ENCODE data around the gene TADA1. TPM values are rescaled to one million over a fixed set of nuclear protein-coding genes. Genes with fewer than 3 reads are reported as not detected.

TADA1 gene
- total and polyA plus RNA-seq, 8 donors, result 2.8 to 8.2 (median 4.0) TPM

- Histone ChIP-seq H3K4me1 (peaks cover 0 to 3% (median 0%) of the 10 kb centered on the region in 3 donors), H3K27me3 (no peaks in the 10 kb centered on the region), H3K36me3 (no peaks in the 10 kb centered on the region), H3K27ac (no peak overlapping the region), H3K9me3 (no peaks in the 10 kb centered on the region), H3K4me3 (no peak overlapping the region)
- DNase-seq, result no peak
- TF ChIP-seq, protein P1, sequence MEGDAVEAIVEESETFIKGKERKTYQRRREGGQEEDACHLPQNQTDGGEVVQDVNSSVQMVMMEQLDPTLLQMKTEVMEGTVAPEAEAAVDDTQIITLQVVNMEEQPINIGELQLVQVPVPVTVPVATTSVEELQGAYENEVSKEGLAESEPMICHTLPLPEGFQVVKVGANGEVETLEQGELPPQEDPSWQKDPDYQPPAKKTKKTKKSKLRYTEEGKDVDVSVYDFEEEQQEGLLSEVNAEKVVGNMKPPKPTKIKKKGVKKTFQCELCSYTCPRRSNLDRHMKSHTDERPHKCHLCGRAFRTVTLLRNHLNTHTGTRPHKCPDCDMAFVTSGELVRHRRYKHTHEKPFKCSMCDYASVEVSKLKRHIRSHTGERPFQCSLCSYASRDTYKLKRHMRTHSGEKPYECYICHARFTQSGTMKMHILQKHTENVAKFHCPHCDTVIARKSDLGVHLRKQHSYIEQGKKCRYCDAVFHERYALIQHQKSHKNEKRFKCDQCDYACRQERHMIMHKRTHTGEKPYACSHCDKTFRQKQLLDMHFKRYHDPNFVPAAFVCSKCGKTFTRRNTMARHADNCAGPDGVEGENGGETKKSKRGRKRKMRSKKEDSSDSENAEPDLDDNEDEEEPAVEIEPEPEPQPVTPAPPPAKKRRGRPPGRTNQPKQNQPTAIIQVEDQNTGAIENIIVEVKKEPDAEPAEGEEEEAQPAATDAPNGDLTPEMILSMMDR (IDR thresholded peaks at IDR 0.05), result no peak
- ATAC-seq, result no peak
- 81 to 96% methylated on average over 1 of the region's 1 CpG for WGBS, 2 donors
- intact Hi-C loops (cut with DNase I), result no loop called here
- FAIRE-seq, result peak; percentile 9
Observed at GRCh38 chr1:166911624-166912023, 35.6 kb upstream of the TADA1 start.

GRCh38 chr1:166910396-166910994 lies 34.4 kb upstream of the TADA1 start:
- FAIRE-seq (peak; percentile 97), ATAC-seq (peak; percentile 100), DNase-seq (peak in 4 of 6 donors; percentile 70 to 88 (median 77))
- Histone ChIP-seq H3K9me3 (no peaks in the 10 kb centered on the region), H3K27ac (no peak overlapping the region), H3K4me3 (no peak overlapping the region), H3K36me3 (no peaks in the 10 kb centered on the region), H3K27me3 (no peaks in the 10 kb centered on the region), H3K4me1 (peaks cover 0 to 3% (median 0%) of the 10 kb centered on the region in 3 donors)
- intact Hi-C loops (cut with DNase I), result no loop called here
- WGBS, 2 donors, result 0 to 3% methylated on average over 1 of the region's 1 CpG
- TF ChIP-seq, protein P1 (IDR thresholded peaks at IDR 0.05), result peak; percentile 41 to 75 (median 56)

GRCh38 chr1:166908942-166909341 lies 32.9 kb upstream of the TADA1 start:
- H3K4me3 ChIP-seq, result no peak overlapping the region
- FAIRE-seq (no peak), DNase-seq (no peak), ATAC-seq (no peak)
- 81 to 93% methylated on average over 1 of the region's 1 CpG for WGBS, 2 donors
- TF ChIP-seq, protein P1 (IDR thresholded peaks at IDR 0.05), result no peak
- intact Hi-C loops (cut with DNase I), result loop anchor here in 2 of 3 donors (5.0 kb wide), 2 partner anchors 148 to 153 kb away; no protein-coding TSS in a partner anchor
- H3K27me3 ChIP-seq, result no peaks in the 10 kb centered on the region
- H3K36me3 ChIP-seq, result no peaks in the 10 kb centered on the region
- H3K4me1 ChIP-seq, result peaks cover 0 to 3% (median 0%) of the 10 kb centered on the region in 3 donors
- H3K9me3 ChIP-seq, result no peaks in the 10 kb centered on the region
- no peak overlapping the region for H3K27ac ChIP-seq

GRCh38 chr1:166907763-166908162 lies 31.7 kb upstream of the TADA1 start:
- TF ChIP-seq, protein P1 (IDR thresholded peaks at IDR 0.05), result no peak
- ATAC-seq (no peak), DNase-seq (no peak), FAIRE-seq (no peak)
- H3K36me3 ChIP-seq, result no peaks in the 10 kb centered on the region
- H3K27me3 ChIP-seq, result no peaks in the 10 kb centered on the region
- H3K27ac ChIP-seq, result no peak overlapping the region
- H3K9me3 ChIP-seq, result no peaks in the 10 kb centered on the region
- 70 to 72% methylated on average over 3 of the region's 3 CpGs for WGBS, 2 donors
- no peak overlapping the region for H3K4me3 ChIP-seq
- intact Hi-C loops (cut with DNase I), result loop anchor here in 2 of 3 donors (5.0 kb wide), 2 partner anchors 150 to 155 kb away; no protein-coding TSS in a partner anchor
- H3K4me1 ChIP-seq, result peaks cover 0 to 3% (median 0%) of the 10 kb centered on the region in 3 donors

DNA sequence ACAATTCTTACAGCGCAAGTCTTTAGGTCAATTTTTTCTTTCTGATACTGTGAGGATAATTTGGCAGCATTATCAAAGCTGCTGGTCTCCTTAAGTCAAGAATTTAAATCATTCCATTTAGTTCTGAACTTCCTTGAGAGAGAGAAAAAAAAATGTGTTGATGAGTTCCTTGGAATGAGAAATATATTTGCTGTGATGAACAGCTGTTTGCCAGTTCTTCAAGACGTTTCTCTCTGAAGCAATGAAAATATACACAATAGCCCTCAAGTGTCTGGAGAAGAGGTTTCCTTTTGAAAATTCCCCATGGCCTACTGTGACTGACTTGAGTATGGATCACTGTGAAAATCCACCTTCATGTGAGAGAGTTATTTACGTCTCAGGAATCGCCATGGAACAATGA lies 31.0 kb upstream of the TADA1 start:
- H3K27me3 ChIP-seq, result no peaks in the 10 kb centered on the region
- no peaks in the 10 kb centered on the region for H3K9me3 ChIP-seq
- H3K27ac ChIP-seq, result no peak overlapping the region
- H3K36me3 ChIP-seq, result no peaks in the 10 kb centered on the region
- peaks cover 0 to 3% (median 0%) of the 10 kb centered on the region in 3 donors for H3K4me1 ChIP-seq
- FAIRE-seq (no peak), DNase-seq (no peak), ATAC-seq (no peak)
- WGBS, 2 donors, result 78 to 81% methylated on average over 4 of the region's 4 CpGs
- TF ChIP-seq, protein P1 (IDR thresholded peaks at IDR 0.05), result no peak
- intact Hi-C loops (cut with DNase I), result loop anchor here in 2 of 3 donors (5.0 kb wide), 2 partner anchors 150 to 155 kb away; no protein-coding TSS in a partner anchor
- H3K4me3 ChIP-seq, result no peak overlapping the region
